Skin epidermis (tissue), 12 donors: ENCODE results near the gene PDXDC1.
"Not testable (repeated sequence)": the region's sequence is repeated elsewhere in the genome, so short reads cannot be mapped to it uniquely, and the experiment has no call there.

ENCODE experiments used
- H3K27ac ChIP-seq, 21 experiments: fragments of 200-600 bp; sonication (generic) in 11 of 21; one replicate each; pipeline ENCODE4 v1.5.0; 2020; ENCODE audit warnings: mild to moderate bottlenecking in 3 of 21, inconsistent platforms in 2 of 21, moderate library complexity in 2 of 21
- H3K4me3 ChIP-seq, 7 experiments: fragments of 200-600 bp; sonication (generic) in 2 of 7; one replicate each; pipeline ENCODE4 v1.5.0; 2020; ENCODE audit warnings: inconsistent platforms in 2 of 7, mild to moderate bottlenecking in 2 of 7, moderate library complexity in 1 of 7

The PDXDC1 gene

DNA sequence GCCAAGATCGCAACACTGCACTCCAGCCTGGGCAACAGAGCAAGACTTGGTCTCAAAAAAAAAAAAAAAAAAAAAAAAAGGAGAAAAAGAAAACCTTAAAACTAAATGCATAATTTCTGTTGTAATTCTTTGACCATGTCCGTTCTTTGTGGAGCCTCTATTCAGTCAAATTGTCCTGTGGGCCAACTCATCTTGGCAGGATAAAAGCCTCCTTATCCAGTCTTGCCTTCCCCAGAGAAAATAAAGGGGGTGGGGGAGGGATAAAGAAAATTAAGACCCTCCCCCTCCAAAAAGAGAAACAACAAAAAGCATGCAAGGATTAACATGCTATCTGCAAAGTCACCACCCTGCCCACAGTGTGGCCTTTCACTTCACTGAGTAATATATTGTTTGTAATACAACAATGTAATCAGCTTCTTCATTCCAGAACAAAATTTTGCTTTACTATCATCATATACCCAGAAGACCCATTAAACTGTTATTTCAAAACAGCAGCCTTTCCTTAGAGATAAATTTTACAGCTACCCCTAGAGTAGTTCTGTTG, 124.6 kb downstream of the PDXDC1 start:
- not testable (repeated sequence) for H3K27ac ChIP-seq, H3K4me3 ChIP-seq

DNA sequence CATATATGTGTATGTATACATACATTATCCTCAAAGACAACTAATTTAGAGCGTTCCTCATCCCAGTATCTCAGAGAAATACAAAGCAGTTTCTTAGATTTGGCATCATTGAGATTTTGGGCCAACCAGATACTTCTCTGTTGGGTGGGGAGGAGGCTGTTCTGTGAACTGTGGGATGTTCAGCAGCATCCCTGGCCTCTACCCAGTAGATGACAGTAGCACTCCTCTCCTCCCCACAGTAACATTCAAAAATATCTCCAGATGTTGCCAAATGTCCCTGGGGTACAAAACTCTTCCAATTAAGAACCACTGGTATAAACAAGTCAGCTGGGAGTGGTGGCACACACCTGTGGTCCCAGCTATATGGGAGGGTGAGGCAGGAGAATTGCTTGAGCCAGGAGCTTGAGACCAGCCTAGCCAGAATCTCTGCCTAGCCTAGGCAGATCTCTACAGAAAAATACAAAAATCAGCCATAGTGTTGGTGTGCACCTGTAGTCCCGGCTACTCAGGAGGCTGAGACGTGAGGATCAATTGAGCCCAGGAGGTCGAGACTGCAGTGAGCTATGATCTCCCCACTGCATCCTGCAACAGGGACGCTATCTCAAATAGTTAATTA, 125.7 kb downstream of the PDXDC1 start:
- H3K27ac ChIP-seq, H3K4me3 ChIP-seq: not testable (repeated sequence)

GRCh38 chr16:15127641-15128425, 153.0 kb downstream of the PDXDC1 start:
- not testable (repeated sequence) for H3K27ac ChIP-seq, H3K4me3 ChIP-seq

- not testable (repeated sequence) for H3K4me3 ChIP-seq, H3K27ac ChIP-seq
Measured at GRCh38 chr16:15130256-15130932, 155.6 kb downstream of the PDXDC1 start.

- H3K4me3 ChIP-seq, H3K27ac ChIP-seq: not testable (repeated sequence)
Measured at GRCh38 chr16:15130943-15131700, 156.3 kb downstream of the PDXDC1 start.

GRCh38 chr16:15132719-15133428, 158.0 kb downstream of the PDXDC1 start:
- not testable (repeated sequence) for H3K4me3 ChIP-seq, H3K27ac ChIP-seq

DNA sequence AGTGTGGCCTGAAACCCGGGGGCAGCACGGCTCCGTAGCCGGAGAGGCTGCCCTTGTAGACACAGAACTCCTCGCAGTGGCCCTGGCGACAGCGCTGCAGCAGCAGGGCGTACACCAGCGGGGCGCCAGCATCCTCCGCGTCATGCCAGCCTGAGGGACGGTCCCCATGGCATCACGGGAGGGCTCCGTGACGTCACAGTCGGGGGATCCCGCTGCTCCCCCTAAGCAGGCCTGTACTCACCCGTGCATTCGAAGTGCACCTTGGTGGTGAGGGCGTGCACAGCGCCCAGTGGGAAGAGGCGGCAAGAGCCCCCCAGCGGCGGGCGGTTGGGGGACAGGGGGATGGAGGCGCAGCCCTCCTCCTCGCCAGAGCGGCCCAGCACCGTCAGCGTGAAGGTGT, 158.7 kb downstream of the PDXDC1 start:
- H3K4me3 ChIP-seq, H3K27ac ChIP-seq: not testable (repeated sequence)

- not testable (repeated sequence) for H3K27ac ChIP-seq, H3K4me3 ChIP-seq
Measured at GRCh38 chr16:15134752-15135482, 160.1 kb downstream of the PDXDC1 start.

GRCh38 chr16:15135483-15136360, 160.9 kb downstream of the PDXDC1 start:
- not testable (repeated sequence) for H3K4me3 ChIP-seq, H3K27ac ChIP-seq

GRCh38 chr16:15137514-15137913, 162.7 kb downstream of the PDXDC1 start:
- H3K4me3 ChIP-seq, H3K27ac ChIP-seq: not testable (repeated sequence)

GRCh38 chr16:15140444-15141365, 165.9 kb downstream of the PDXDC1 start:
- H3K27ac ChIP-seq, result peak overlapping the region in 7 of 21 experiments; percentile 27 to 59 (median 49)
- H3K4me3 ChIP-seq, result not testable (repeated sequence)

DNA sequence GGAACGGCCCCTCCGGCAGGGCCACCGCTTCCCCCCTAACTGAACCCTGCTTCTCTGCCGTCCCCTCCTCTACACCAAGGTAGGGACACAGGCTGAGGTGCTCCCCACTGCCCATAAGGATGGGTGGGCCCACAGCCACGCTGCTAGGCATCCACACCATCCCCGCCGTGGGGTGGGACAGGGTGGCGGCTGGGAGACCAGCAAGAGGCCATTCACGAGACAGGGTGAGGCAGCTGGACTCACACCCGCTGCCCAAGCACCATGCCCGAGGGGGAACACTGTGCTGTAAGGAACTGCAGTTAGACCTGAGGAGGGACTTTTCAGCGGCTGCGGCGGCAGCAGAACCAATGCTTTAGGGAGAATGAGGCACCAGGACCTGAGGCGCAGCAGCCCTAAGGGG, 166.8 kb downstream of the PDXDC1 start:
- peak overlapping the region in 7 of 21 experiments; percentile 7 to 55 (median 45) for H3K27ac ChIP-seq
- H3K4me3 ChIP-seq, result no peak overlapping the region

GRCh38 chr16:15142107-15142890, 167.5 kb downstream of the PDXDC1 start:
- H3K27ac ChIP-seq, result peak overlapping the region in 8 of 21 experiments; percentile 5 to 82 (median 43)

DNA sequence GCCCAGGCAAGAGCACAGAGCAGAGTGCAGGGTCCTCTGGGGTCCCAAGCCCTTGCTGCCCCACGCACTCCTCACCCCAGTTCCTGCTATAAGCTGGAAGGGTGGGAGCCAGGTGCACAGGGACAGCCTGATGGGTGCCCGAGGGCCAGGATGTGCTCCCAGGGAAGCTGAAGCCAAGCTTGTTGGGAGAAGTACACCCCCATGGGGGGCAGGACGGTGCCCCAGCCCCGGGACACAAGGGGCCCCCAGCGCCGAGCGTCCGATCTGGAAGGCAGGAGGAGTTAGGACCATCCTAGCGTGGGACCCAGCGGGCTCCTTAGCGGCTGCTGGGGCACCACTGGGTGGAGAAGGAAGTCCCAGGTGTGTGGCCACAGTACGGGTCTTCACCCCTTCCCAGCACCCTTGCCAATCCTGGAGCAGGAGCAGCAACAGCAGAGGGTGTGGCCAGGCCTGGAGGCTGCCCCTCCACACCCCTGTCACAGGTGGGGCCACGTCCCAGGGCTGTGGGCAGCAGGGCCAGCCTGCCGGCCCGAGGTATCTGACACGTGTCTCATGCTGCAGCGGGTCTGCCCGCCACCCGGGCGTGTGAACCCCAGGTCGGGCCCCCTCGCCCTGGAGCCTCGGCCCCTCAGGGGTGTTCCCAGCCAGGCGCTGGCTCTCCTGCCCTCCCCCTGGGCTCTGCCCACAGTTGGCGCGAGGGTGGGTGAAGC, 168.2 kb downstream of the PDXDC1 start:
- not testable (repeated sequence) for H3K4me3 ChIP-seq
- H3K27ac ChIP-seq, result peak overlapping the region in 9 of 21 experiments; percentile 47 to 84 (median 77)

More at GRCh38 chr16:15142107-15142890, 167.5 kb downstream of the PDXDC1 start:
- not testable (repeated sequence) for H3K4me3 ChIP-seq

GRCh38 chr16:15143601-15144091, 168.8 kb downstream of the PDXDC1 start:
- Histone ChIP-seq H3K4me3 (peak overlapping the region in 1 of 7 experiments; percentile 6), H3K27ac (peak overlapping the region in 18 of 21 experiments; percentile 23 to 84 (median 72))
